ENCODE measurements around the gene LPCAT2. TPM values are rescaled to one million over a fixed set of nuclear protein-coding genes. Genes with fewer than 3 reads are reported as not detected.

Gene LPCAT2
- total RNA-seq, 1 experiment from 2014 or later, result 7.1 TPM

GRCh38 chr16:55495616-55496289, 13.1 kb upstream of the LPCAT2 start:
- Mint-ChIP-seq H3K4me1 (peaks cover 14% of the 10 kb centered on the region), H3K36me3 (peaks cover 7% of the 10 kb centered on the region), H3K4me3 (no peak overlapping the region), H3K9me3 (no peaks in the 10 kb centered on the region), H3K27me3 (ENCODE audit: low read depth) (no peaks in the 10 kb centered on the region), H3K27ac (peak overlapping the region; percentile 32; the same call in 1 of the 2 replicates)
- DNase-seq (ENCODE audit: low spot score), result no peak
- TF ChIP-seq ZNF425 (CRISPR knock-in tag; conservative IDR thresholded peaks at IDR 0.05) (no peak), E2F1 (CRISPR knock-in tag; IDR thresholded peaks at IDR 0.05) (no peak), TEAD4 (CRISPR knock-in tag; IDR thresholded peaks at IDR 0.05) (no peak), ESRRA (CRISPR knock-in tag; IDR thresholded peaks at IDR 0.05; ENCODE audit: borderline replicate concordance) (no peak), NR2C2 (CRISPR knock-in tag; IDR thresholded peaks at IDR 0.05) (no peak), ZNF121 (CRISPR knock-in tag; IDR thresholded peaks at IDR 0.05) (no peak), JAZF1 (CRISPR knock-in tag; IDR thresholded peaks at IDR 0.05) (no peak), PREB (CRISPR knock-in tag; IDR thresholded peaks at IDR 0.05; ENCODE audit: borderline replicate concordance) (no peak), SMAD4 (CRISPR knock-in tag; IDR thresholded peaks at IDR 0.05) (no peak), NR1H2 (CRISPR knock-in tag; IDR thresholded peaks at IDR 0.05) (no peak), PRRX2 (CRISPR knock-in tag; IDR thresholded peaks at IDR 0.05) (no peak), RORB (CRISPR knock-in tag; IDR thresholded peaks at IDR 0.05) (no peak), ATF1 (CRISPR knock-in tag; IDR thresholded peaks at IDR 0.05) (no peak)
- TF ChIP-seq, protein P1, sequence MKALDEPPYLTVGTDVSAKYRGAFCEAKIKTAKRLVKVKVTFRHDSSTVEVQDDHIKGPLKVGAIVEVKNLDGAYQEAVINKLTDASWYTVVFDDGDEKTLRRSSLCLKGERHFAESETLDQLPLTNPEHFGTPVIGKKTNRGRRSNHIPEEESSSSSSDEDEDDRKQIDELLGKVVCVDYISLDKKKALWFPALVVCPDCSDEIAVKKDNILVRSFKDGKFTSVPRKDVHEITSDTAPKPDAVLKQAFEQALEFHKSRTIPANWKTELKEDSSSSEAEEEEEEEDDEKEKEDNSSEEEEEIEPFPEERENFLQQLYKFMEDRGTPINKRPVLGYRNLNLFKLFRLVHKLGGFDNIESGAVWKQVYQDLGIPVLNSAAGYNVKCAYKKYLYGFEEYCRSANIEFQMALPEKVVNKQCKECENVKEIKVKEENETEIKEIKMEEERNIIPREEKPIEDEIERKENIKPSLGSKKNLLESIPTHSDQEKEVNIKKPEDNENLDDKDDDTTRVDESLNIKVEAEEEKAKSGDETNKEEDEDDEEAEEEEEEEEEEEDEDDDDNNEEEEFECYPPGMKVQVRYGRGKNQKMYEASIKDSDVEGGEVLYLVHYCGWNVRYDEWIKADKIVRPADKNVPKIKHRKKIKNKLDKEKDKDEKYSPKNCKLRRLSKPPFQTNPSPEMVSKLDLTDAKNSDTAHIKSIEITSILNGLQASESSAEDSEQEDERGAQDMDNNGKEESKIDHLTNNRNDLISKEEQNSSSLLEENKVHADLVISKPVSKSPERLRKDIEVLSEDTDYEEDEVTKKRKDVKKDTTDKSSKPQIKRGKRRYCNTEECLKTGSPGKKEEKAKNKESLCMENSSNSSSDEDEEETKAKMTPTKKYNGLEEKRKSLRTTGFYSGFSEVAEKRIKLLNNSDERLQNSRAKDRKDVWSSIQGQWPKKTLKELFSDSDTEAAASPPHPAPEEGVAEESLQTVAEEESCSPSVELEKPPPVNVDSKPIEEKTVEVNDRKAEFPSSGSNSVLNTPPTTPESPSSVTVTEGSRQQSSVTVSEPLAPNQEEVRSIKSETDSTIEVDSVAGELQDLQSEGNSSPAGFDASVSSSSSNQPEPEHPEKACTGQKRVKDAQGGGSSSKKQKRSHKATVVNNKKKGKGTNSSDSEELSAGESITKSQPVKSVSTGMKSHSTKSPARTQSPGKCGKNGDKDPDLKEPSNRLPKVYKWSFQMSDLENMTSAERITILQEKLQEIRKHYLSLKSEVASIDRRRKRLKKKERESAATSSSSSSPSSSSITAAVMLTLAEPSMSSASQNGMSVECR (CRISPR knock-in tag; IDR thresholded peaks at IDR 0.05; ENCODE audit: borderline replicate concordance), result no peak
- TF ChIP-seq, protein P2, sequence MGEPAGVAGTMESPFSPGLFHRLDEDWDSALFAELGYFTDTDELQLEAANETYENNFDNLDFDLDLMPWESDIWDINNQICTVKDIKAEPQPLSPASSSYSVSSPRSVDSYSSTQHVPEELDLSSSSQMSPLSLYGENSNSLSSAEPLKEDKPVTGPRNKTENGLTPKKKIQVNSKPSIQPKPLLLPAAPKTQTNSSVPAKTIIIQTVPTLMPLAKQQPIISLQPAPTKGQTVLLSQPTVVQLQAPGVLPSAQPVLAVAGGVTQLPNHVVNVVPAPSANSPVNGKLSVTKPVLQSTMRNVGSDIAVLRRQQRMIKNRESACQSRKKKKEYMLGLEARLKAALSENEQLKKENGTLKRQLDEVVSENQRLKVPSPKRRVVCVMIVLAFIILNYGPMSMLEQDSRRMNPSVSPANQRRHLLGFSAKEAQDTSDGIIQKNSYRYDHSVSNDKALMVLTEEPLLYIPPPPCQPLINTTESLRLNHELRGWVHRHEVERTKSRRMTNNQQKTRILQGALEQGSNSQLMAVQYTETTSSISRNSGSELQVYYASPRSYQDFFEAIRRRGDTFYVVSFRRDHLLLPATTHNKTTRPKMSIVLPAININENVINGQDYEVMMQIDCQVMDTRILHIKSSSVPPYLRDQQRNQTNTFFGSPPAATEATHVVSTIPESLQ (CRISPR knock-in tag; IDR thresholded peaks at IDR 0.05), result no peak
- ATAC-seq, result peak; percentile 41
- CTCF ChIA-PET, result interaction anchor here (1.1 to 1.5 kb wide), 2 partner anchors 30 to 172 kb away, joined by 3 to 14 read pairs; partner anchors contain the start of gene IRX6
- POLR2A ChIA-PET, result no interaction called here
